Neural cell (in vitro differentiated cells): Measurements from ENCODE around the gene PLCL1. TPM values are rescaled to one million over a fixed set of nuclear protein-coding genes. Genes with fewer than 3 reads are reported as not detected.

Source experiments
- H2AFZ ChIP-seq: fragments of 200-600, 300-800 bp; sonication (generic), shearing (Covaris generic); 2 replicates; pipeline ENCODE4 v1.6.0; 2014; ENCODE audit warnings: low read depth, mild to moderate bottlenecking, antibody characterized with exemption, low read length, moderate library complexity
- H3F3A ChIP-seq: fragments of 200-600 bp; shearing (Covaris generic); 2 replicates; pipeline ENCODE4 v1.6.1; 2016; ENCODE audit warnings: mild to moderate bottlenecking, moderate library complexity, mixed read lengths, antibody characterized with exemption, low read length; ENCODE audit not compliant: insufficient read depth, poor library complexity, severe bottlenecking
- H3K27ac ChIP-seq: fragments of 200-600, 300-800 bp; sonication (generic), shearing (Covaris generic); 2 replicates; pipeline ENCODE4 v1.5.1; 2014; ENCODE audit warnings: mild to moderate bottlenecking, low read length, moderate library complexity
- H3K27me3 ChIP-seq: fragments of 300-800, 200-600 bp; sonication (generic), shearing (Covaris generic); 2 replicates; pipeline ENCODE4 v1.6.0; 2014; ENCODE audit warnings: mild to moderate bottlenecking, low read depth, low read length, moderate library complexity; ENCODE audit not compliant: insufficient read depth
- H3K36me3 ChIP-seq: fragments of 300-800, 200-600 bp; sonication (generic), shearing (Covaris generic); 2 replicates; pipeline ENCODE4 v1.5.1; 2014; ENCODE audit warnings: mild to moderate bottlenecking, antibody characterized with exemption, low read length, moderate library complexity; ENCODE audit not compliant: insufficient read depth
- H3K4me2 ChIP-seq: fragments of 300-800, 200-600 bp; sonication (generic), shearing (Covaris generic); 2 replicates; pipeline ENCODE4 v1.6.0; 2014; ENCODE audit warnings: mild to moderate bottlenecking, low read length
- H3K4me3 ChIP-seq: fragments of 300-800, 200-600 bp; sonication (generic), shearing (Covaris generic); 2 replicates; pipeline ENCODE4 v1.5.1; 2014; ENCODE audit warnings: mild to moderate bottlenecking, low read length, moderate library complexity
- H3K79me2 ChIP-seq: fragments of 200-600 bp; shearing (Covaris generic); replicated peaks from 2 replicates; pipeline ENCODE4 v1.6.0; 2014; ENCODE audit warnings: mild to moderate bottlenecking, low read length, moderate library complexity; ENCODE audit not compliant: insufficient read depth
- H3K9ac ChIP-seq: fragments of 300-800, 200-600 bp; sonication (generic), shearing (Covaris generic); 2 replicates; pipeline ENCODE4 v1.6.1; 2016; ENCODE audit warnings: mild to moderate bottlenecking, low read length, mixed read lengths
- H3K9me2 ChIP-seq: fragments of 200-600 bp; shearing (Covaris generic); 2 replicates; pipeline ENCODE4 v1.6.1; 2016; ENCODE audit warnings: mild to moderate bottlenecking, low read length, mixed read lengths; ENCODE audit not compliant: insufficient read depth
- H3K9me3 ChIP-seq: fragments of 200-600, 300-800 bp; sonication (generic), shearing (Covaris generic); 2 replicates; pipeline ENCODE4 v1.6.1; 2016; ENCODE audit warnings: mild to moderate bottlenecking, mixed run types, low read length, moderate library complexity, mixed read lengths
- H4K20me1 ChIP-seq: fragments of 200-600 bp; shearing (Covaris generic); 2 replicates; pipeline ENCODE4 v1.6.1; 2016; ENCODE audit warnings: mild to moderate bottlenecking, mixed run types; ENCODE audit not compliant: insufficient read depth
- CTCF ChIP-seq: fragments of 450-650 bp; IDR thresholded peaks from 2 replicates; pipeline ENCODE4 v1.5.1; 2014; ENCODE audit warnings: antibody characterized with exemption, mild to moderate bottlenecking, moderate library complexity; ENCODE audit not compliant: poor library complexity, severe bottlenecking
- EP300 ChIP-seq: fragments of 450-650 bp; conservative IDR thresholded peaks from 2 replicates; pipeline ENCODE4 v1.6.1; 2014; ENCODE audit warnings: antibody characterized with exemption, mild to moderate bottlenecking, moderate library complexity; ENCODE audit not compliant: poor library complexity, severe bottlenecking
- EZH2 ChIP-seq: fragments of 200-600, 300-800 bp; shearing (Covaris generic), sonication (generic); IDR thresholded peaks from 2 replicates; pipeline ENCODE4 v1.6.1; 2014; ENCODE audit warnings: antibody characterized with exemption, low read length, borderline replicate concordance, mild to moderate bottlenecking; ENCODE audit not compliant: insufficient read depth, poor library complexity, severe bottlenecking
- MXI1 ChIP-seq: fragments of 450-650 bp; conservative IDR thresholded peaks from 2 replicates; pipeline ENCODE4 v1.6.1; 2014; ENCODE audit warnings: antibody characterized with exemption, mild to moderate bottlenecking; ENCODE audit not compliant: poor library complexity, severe bottlenecking
- POLR2AphosphoS5 ChIP-seq: IDR thresholded peaks from 2 replicates; pipeline ENCODE4 v1.6.1; 2012
- RAD21 ChIP-seq: fragments of 450-650 bp; conservative IDR thresholded peaks from 2 replicates; pipeline ENCODE4 v1.6.1; 2014; ENCODE audit warnings: antibody characterized with exemption, mild to moderate bottlenecking, moderate library complexity
- REST ChIP-seq: IDR thresholded peaks from 2 replicates; pipeline ENCODE4 v1.6.1; 2012; ENCODE audit warnings: borderline replicate concordance
- SMC3 ChIP-seq: fragments of 450-650 bp; conservative IDR thresholded peaks from 2 replicates; pipeline ENCODE4 v1.6.1; 2014; ENCODE audit warnings: antibody characterized with exemption, mild to moderate bottlenecking, moderate library complexity; ENCODE audit not compliant: poor library complexity
- TAF1 ChIP-seq: IDR thresholded peaks from 2 replicates; pipeline ENCODE4 v1.6.1; 2012; ENCODE audit warnings: low read depth
- polyA plus RNA-seq: library from polyadenylated mRNA; depleted of rRNA; stranded (reverse); fragments of >200 nt; gene quantifications from 2 replicates; pipeline ENCODE4 v1.2.3, GENCODE V29; 2014

Gene PLCL1
- polyA plus RNA-seq, 1 donor from 2014 or later, result 6.8 TPM

- no peak overlapping the region for H3K27ac ChIP-seq
- no peaks in the 10 kb centered on the region for H3F3A ChIP-seq
These were observed 308.9 kb downstream of the PLCL1 start for GRCh38 chr2:198113316-198113715.

GRCh38 chr2:198114064-198114463 is 309.7 kb downstream of the PLCL1 start:
- no peak overlapping the region for H3K4me3 ChIP-seq
- H3K79me2 ChIP-seq, result no peaks in the 10 kb centered on the region
- no peaks in the 10 kb centered on the region for H3F3A ChIP-seq
- no peaks in the 10 kb centered on the region for H4K20me1 ChIP-seq
- no peak overlapping the region for H3K9ac ChIP-seq
- H3K27ac ChIP-seq, result no peak overlapping the region
- H2AFZ ChIP-seq, result no peak overlapping the region
- no peaks in the 10 kb centered on the region for H3K36me3 ChIP-seq
- no peaks in the 10 kb centered on the region for H3K27me3 ChIP-seq
- no peak overlapping the region for H3K4me2 ChIP-seq
- H3K9me3 ChIP-seq, result no peaks in the 10 kb centered on the region
- H3K9me2 ChIP-seq, result no peaks in the 10 kb centered on the region
- TF ChIP-seq REST (no peak), TAF1 (no peak), CTCF (no peak), POLR2AphosphoS5 (no peak), EZH2 (no peak), SMC3 (no peak), RAD21 (no peak)

More at GRCh38 chr2:198113316-198113715, 308.9 kb downstream of the PLCL1 start:
- Histone ChIP-seq H3K27me3 (no peaks in the 10 kb centered on the region), H3K4me2 (no peak overlapping the region), H3K79me2 (no peaks in the 10 kb centered on the region), H2AFZ (no peak overlapping the region), H3K9me3 (no peaks in the 10 kb centered on the region), H3K9ac (no peak overlapping the region), H3K36me3 (no peaks in the 10 kb centered on the region), H3K9me2 (no peaks in the 10 kb centered on the region), H4K20me1 (no peaks in the 10 kb centered on the region), H3K4me3 (no peak overlapping the region)
- no peak for TF ChIP-seq CTCF
- TF ChIP-seq REST, result no peak
- no peak for TF ChIP-seq TAF1
- no peak for TF ChIP-seq EP300
- no peak for TF ChIP-seq POLR2AphosphoS5
- no peak for TF ChIP-seq RAD21
- TF ChIP-seq EZH2, result no peak
- TF ChIP-seq SMC3, result no peak
- TF ChIP-seq MXI1, result no peak
